IMR-90 (cell line): ENCODE measurements around the gene EPHA2. TPM values are rescaled to one million over a fixed set of nuclear protein-coding genes. Genes with fewer than 3 reads are reported as not detected.

ENCODE experiments used
- ATAC-seq: fragments of 200-7000 bp; cut with Tn5 transposase; 2 replicates; pipeline ENCODE4 v1.9.1; 2020; ENCODE audit warnings: low read depth, mild to moderate bottlenecking, moderate library complexity
- BruUV-seq: library from RNA; stranded (reverse); fragments of 400-500 nt; replicated peaks from 2 replicates; lab custom pipeline; 2021; lab: Mats Ljungman, UMichigan
- CTCF ChIA-PET: fragments of 300-600 bp; formaldehyde crosslinking; extraction: SDS; loops from one replicate; lab custom pipeline; 2021; ENCODE audit warnings: antibody characterized with exemption; lab: Yijun Ruan, JAX
- POLR2A ChIA-PET: fragments of 300-600 bp; sonication (Branson Sonifier 250); formaldehyde crosslinking; loops from one replicate; lab custom pipeline; 2022; ENCODE audit warnings: antibody characterized with exemption; ENCODE audit not compliant: unreplicated experiment; lab: Charles Lee
- DNase-seq: peaks from one replicate; pipeline ENCODE4 v3.0.0; 2013
- H2AFZ ChIP-seq: replicated peaks from 2 replicates; pipeline ENCODE3; 2013; ENCODE audit warnings: low read length, mild to moderate bottlenecking; ENCODE audit not compliant: poor library complexity
- H2AK5ac ChIP-seq: 2 replicates; pipeline ENCODE4 v1.6.1; 2013; ENCODE audit warnings: low read depth, low read length, inconsistent platforms
- H2AK9ac ChIP-seq: replicated peaks from 2 replicates; pipeline ENCODE3; 2013; ENCODE audit warnings: mild to moderate bottlenecking, low read depth, low read length, moderate library complexity; ENCODE audit not compliant: poor library complexity
- H2BK120ac ChIP-seq: 2 replicates; pipeline ENCODE4 v1.6.1; 2013; ENCODE audit warnings: low read depth, low read length, inconsistent platforms
- H2BK15ac ChIP-seq: 3 replicates; pipeline ENCODE4 v1.6.1; 2013; ENCODE audit warnings: low read depth, low read length, inconsistent platforms
- H2BK20ac ChIP-seq: 2 replicates; pipeline ENCODE4 v1.6.1; 2013; ENCODE audit warnings: low read depth, mild to moderate bottlenecking, inconsistent platforms, low read length, moderate library complexity
- H2BK5ac ChIP-seq: 2 replicates; pipeline ENCODE4 v1.6.1; 2013; ENCODE audit warnings: mild to moderate bottlenecking, low read depth, low read length, inconsistent platforms; ENCODE audit not compliant: poor library complexity, severe bottlenecking
- H3K14ac ChIP-seq: replicated peaks from 2 replicates; pipeline ENCODE4 v1.6.1; 2013; ENCODE audit warnings: low read depth, low read length, inconsistent platforms
- H3K18ac ChIP-seq: 2 replicates; pipeline ENCODE4 v1.6.1; 2013; ENCODE audit warnings: low read depth, low read length, control low read depth
- H3K23ac ChIP-seq: 2 replicates; pipeline ENCODE4 v1.6.1; 2013; ENCODE audit warnings: low read depth, low read length, inconsistent platforms
- H3K27ac ChIP-seq: 2 replicates; pipeline ENCODE4 v1.5.1; 2013; ENCODE audit warnings: mild to moderate bottlenecking, control low read depth, low read length; ENCODE audit not compliant: insufficient read depth
- H3K27me3 ChIP-seq: 2 replicates; pipeline ENCODE4 v1.6.1; 2013; ENCODE audit warnings: low read length; ENCODE audit not compliant: control insufficient read depth, insufficient read depth
- H3K36me3 ChIP-seq: 2 replicates; pipeline ENCODE4 v1.6.1; 2013; ENCODE audit warnings: low read length, mixed read lengths; ENCODE audit not compliant: control insufficient read depth, insufficient read depth
- H3K4ac ChIP-seq: 2 replicates; pipeline ENCODE4 v1.6.1; 2013; ENCODE audit warnings: low read depth, low read length, inconsistent platforms
- H3K4me1 ChIP-seq: 2 replicates; pipeline ENCODE4 v1.6.1; 2013; ENCODE audit warnings: low read length, mixed read lengths; ENCODE audit not compliant: control insufficient read depth, insufficient read depth
- H3K4me2 ChIP-seq: 2 replicates; pipeline ENCODE4 v1.6.1; 2013; ENCODE audit warnings: low read depth, mild to moderate bottlenecking, control low read depth, low read length, moderate library complexity
- H3K4me3 ChIP-seq: 2 replicates; pipeline ENCODE4 v1.5.1; 2013; ENCODE audit warnings: low read depth, mild to moderate bottlenecking, control low read depth, low read length, moderate library complexity; ENCODE audit not compliant: insufficient read depth
- H3K56ac ChIP-seq: 2 replicates; pipeline ENCODE4 v1.6.1; 2013; ENCODE audit warnings: low read length, inconsistent platforms; ENCODE audit not compliant: insufficient read depth; ENCODE audit errors: extremely low read depth
- H3K79me1 ChIP-seq, 2 experiments: 2 replicates each; pipeline ENCODE4 v1.6.1; 2013; ENCODE audit warnings: low read length in 2 of 2, inconsistent platforms in 1 of 2, low read depth in 1 of 2
- H3K9ac ChIP-seq: 2 replicates; pipeline ENCODE4 v1.6.1; 2013; ENCODE audit warnings: low read depth, low read length, control low read depth
- H3K9me1 ChIP-seq: 2 replicates; pipeline ENCODE4 v1.6.1; 2013; ENCODE audit warnings: low read length, inconsistent platforms; ENCODE audit not compliant: insufficient read depth
- H3K9me3 ChIP-seq: 2 replicates; pipeline ENCODE4 v1.6.1; 2013; ENCODE audit warnings: low read length; ENCODE audit not compliant: control insufficient read depth, insufficient read depth
- H4K20me1 ChIP-seq: 2 replicates; pipeline ENCODE4 v1.6.1; 2013; ENCODE audit warnings: low read length, inconsistent platforms; ENCODE audit not compliant: insufficient read depth
- H4K5ac ChIP-seq: 2 replicates; pipeline ENCODE4 v1.6.1; 2013; ENCODE audit warnings: mild to moderate bottlenecking, low read depth, low read length, control low read depth
- H4K8ac ChIP-seq, 2 experiments: 2 replicates each; pipeline ENCODE4 v1.6.1; 2013; ENCODE audit warnings: low read depth in 2 of 2, low read length in 2 of 2, control low read depth in 1 of 2, inconsistent platforms in 1 of 2
- H4K91ac ChIP-seq: 2 replicates; pipeline ENCODE4 v1.6.1; 2013; ENCODE audit warnings: low read depth, low read length, inconsistent platforms; ENCODE audit not compliant: insufficient read depth
- MXI1 ChIP-seq: IDR thresholded peaks from 2 replicates; pipeline ENCODE4 v1.6.1; 2012; ENCODE audit warnings: low read depth, mild to moderate bottlenecking, low read length, moderate library complexity, borderline replicate concordance
- NFE2L2 ChIP-seq: fragments of 150-350 bp; IDR thresholded peaks from 2 replicates; pipeline ENCODE4 v1.6.1; 2016; ENCODE audit warnings: low read depth, mild to moderate bottlenecking, low read length
- RAD21 ChIP-seq: IDR thresholded peaks from 2 replicates; pipeline ENCODE4 v1.6.1; 2012; ENCODE audit warnings: low read length, improper control_type of control experiment
- WGBS, 2 experiments: methylation state at CpG; one replicate each; pipeline versions ENCODE4 v1.1.5 to v1.1.7; 2013; ENCODE audit warnings: missing lambda C conversion rate in 2 of 2; ENCODE audit not compliant: insufficient read length in 1 of 2; ENCODE audit errors: extremely low coverage in 2 of 2; 5-methylcytosine and 5-hydroxymethylcytosine counted together
- dilution Hi-C: fragments of 300-500 bp; cut with HindIII; formaldehyde crosslinking; loops from one replicate; pipeline ENCODE4 v1.14.3; 2018; ENCODE audit warnings: low sequenced_read_pairs; ENCODE audit not compliant: unreplicated experiment
- in situ Hi-C: fragments of 300-500 bp; cut with MboI; formaldehyde crosslinking; loops from 3 replicates; pipeline ENCODE4 v1.14.3; 2019; ENCODE audit warnings: low sequenced_read_pairs, inconsistent platforms, mixed read lengths
- intact Hi-C: fragments of 100-400 bp; cut with micrococcal nuclease; formaldehyde crosslinking; loops from 2 replicates; pipeline ENCODE4 v1.10.0; 2022
- polyA plus RNA-seq, 3 experiments: library from polyadenylated mRNA; depleted of rRNA; stranded (reverse); fragments of >200 nt; gene quantifications; 2 replicates each; pipeline ENCODE4 v1.2.3, GENCODE V29; 2012; ENCODE audit warnings: low replicate concordance in 1 of 3
- total RNA-seq: library from RNA; depleted of rRNA; stranded (reverse); fragments of >200 nt; gene quantifications from 2 replicates; pipeline ENCODE4 v1.2.3, GENCODE V29; 2012
- TF ChIP-seq, protein P1 (sequence below): conservative IDR thresholded peaks from 2 replicates; pipeline ENCODE4 v1.5.1; 2012; ENCODE audit warnings: mild to moderate bottlenecking, low read depth, low read length, improper control_type of control experiment
- TF ChIP-seq, protein P2 (sequence below): fragments of 150-350 bp; IDR thresholded peaks from 2 replicates; pipeline ENCODE4 v1.6.1; 2016; ENCODE audit warnings: low read depth, mild to moderate bottlenecking, low read length, moderate library complexity, borderline replicate concordance

Gene EPHA2
- total and polyA plus RNA-seq, 2 of the 4 experiments (the other 2 are of a cell fraction) = 24.0 to 72.6 TPM

DNA sequence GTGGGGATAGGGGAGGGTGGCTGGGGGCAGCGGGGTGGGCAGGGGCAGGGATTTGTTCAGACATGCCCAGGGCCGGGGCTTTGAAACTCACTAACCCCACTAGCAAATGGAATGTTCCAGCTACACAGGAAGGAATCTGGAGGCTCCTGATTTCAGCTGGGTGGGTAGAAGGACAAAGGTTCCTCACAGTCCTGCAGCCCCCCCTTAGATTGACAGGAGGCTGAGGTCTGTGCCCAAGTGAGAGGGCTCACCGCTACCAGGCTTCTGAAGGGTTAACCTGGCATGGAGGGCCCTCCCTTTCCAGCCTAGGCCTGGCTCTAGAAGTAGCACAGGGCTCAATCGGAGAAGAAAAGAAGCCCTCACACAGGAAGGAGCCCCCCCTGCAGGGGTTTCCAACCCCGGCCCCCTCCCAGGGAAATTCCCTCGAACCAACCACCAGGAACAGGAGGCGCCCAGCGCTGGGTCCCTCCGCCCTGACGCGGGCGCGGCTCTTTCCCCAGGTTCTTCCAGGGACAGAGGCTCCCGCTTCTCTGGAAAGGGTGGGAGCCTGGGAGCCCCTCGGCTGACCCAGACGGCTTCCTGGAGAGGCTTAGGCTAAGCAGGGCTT, 3.3 kb downstream of the EPHA2 start:
- H4K5ac ChIP-seq = peak overlapping the region; percentile 99
- peak overlapping the region; percentile 77 for H2BK20ac ChIP-seq
- H3K9ac ChIP-seq = peak overlapping the region; percentile 60
- H2BK15ac ChIP-seq = peak overlapping the region; percentile 96; the same call in 2 of the 3 replicates
- peak overlapping the region; percentile 98 for H4K91ac ChIP-seq
- peak overlapping the region; percentile 99 for H2BK5ac ChIP-seq
- H3K36me3 ChIP-seq = peaks cover 30% of the 10 kb centered on the region
- peak overlapping the region; percentile 87 for H2BK120ac ChIP-seq
- ATAC-seq (peak; percentile 3), DNase-seq (peak; percentile 44)
- peaks cover 40% of the 10 kb centered on the region for H3K4me1 ChIP-seq
- peak overlapping the region; percentile 86 for H3K18ac ChIP-seq
- in situ Hi-C loops = no loop called here
- peak overlapping the region; percentile 95 for H3K4ac ChIP-seq
- H3K79me1 ChIP-seq = peaks cover 10 to 73% of the 10 kb centered on the region in 2 experiments; a peak in 3 of 4 replicates
- peaks cover 13% of the 10 kb centered on the region for H4K20me1 ChIP-seq
- peak overlapping the region; percentile 96 to 97; a peak in 3 of 4 replicates for H4K8ac ChIP-seq
- TF ChIP-seq RAD21 (no peak), NFE2L2 (no peak), MXI1 (no peak)
- TF ChIP-seq, protein P1, sequence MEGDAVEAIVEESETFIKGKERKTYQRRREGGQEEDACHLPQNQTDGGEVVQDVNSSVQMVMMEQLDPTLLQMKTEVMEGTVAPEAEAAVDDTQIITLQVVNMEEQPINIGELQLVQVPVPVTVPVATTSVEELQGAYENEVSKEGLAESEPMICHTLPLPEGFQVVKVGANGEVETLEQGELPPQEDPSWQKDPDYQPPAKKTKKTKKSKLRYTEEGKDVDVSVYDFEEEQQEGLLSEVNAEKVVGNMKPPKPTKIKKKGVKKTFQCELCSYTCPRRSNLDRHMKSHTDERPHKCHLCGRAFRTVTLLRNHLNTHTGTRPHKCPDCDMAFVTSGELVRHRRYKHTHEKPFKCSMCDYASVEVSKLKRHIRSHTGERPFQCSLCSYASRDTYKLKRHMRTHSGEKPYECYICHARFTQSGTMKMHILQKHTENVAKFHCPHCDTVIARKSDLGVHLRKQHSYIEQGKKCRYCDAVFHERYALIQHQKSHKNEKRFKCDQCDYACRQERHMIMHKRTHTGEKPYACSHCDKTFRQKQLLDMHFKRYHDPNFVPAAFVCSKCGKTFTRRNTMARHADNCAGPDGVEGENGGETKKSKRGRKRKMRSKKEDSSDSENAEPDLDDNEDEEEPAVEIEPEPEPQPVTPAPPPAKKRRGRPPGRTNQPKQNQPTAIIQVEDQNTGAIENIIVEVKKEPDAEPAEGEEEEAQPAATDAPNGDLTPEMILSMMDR = no peak
- TF ChIP-seq, protein P2, sequence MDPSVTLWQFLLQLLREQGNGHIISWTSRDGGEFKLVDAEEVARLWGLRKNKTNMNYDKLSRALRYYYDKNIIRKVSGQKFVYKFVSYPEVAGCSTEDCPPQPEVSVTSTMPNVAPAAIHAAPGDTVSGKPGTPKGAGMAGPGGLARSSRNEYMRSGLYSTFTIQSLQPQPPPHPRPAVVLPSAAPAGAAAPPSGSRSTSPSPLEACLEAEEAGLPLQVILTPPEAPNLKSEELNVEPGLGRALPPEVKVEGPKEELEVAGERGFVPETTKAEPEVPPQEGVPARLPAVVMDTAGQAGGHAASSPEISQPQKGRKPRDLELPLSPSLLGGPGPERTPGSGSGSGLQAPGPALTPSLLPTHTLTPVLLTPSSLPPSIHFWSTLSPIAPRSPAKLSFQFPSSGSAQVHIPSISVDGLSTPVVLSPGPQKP = no peak
- H2AK9ac ChIP-seq = peak overlapping the region; percentile 98
- ChIA-PET CTCF (interaction anchor here (1.0 kb wide), 2 partner anchors 30 to 70 kb away, joined by 3 to 4 read pairs; no protein-coding TSS in a partner anchor), POLR2A (interaction anchor here (0.6 kb wide), 2 partner anchors 9 to 77 kb away, joined by 3 read pairs; no protein-coding TSS in a partner anchor)
- peak overlapping the region; percentile 99 for H3K14ac ChIP-seq
- no TSS peak for BruUV-seq
- H3K4me3 ChIP-seq = peak overlapping the region; percentile 3; the same call in 1 of the 2 replicates
- intact Hi-C loops = no loop called here
- peak overlapping the region; percentile 67; the same call in 1 of the 2 replicates for H3K56ac ChIP-seq
- dilution Hi-C loops = no loop called here
- peak overlapping the region; percentile 97 for H3K23ac ChIP-seq
- H3K27me3 ChIP-seq = no peaks in the 10 kb centered on the region
- H3K4me2 ChIP-seq = peak overlapping the region; percentile 63
- peaks cover 35% of the 10 kb centered on the region for H3K9me1 ChIP-seq
- peak overlapping the region; percentile 96 for H3K27ac ChIP-seq
- H2AFZ ChIP-seq = no peak overlapping the region
- H3K9me3 ChIP-seq = no peaks in the 10 kb centered on the region
- 70% methylated on average over 2 of the region's 16 CpGs; no CpG with 5 or more reads in 1 of the 2 experiments for WGBS, 2 experiments
- H2AK5ac ChIP-seq = peak overlapping the region; percentile 99
